Breast epithelium (tissue), 3 donors: ENCODE results near the gene STMND1.

Experiments used
- POLR2A ChIP-seq: fragments of 450-650 bp; IDR thresholded peaks from one replicate; pipeline ENCODE4 v1.6.1; 2016; ENCODE audit warnings: antibody characterized with exemption, mild to moderate bottlenecking, moderate library complexity
- POLR2AphosphoS5 ChIP-seq, 3 donors: sonication (generic); formaldehyde crosslinking; IDR thresholded peaks; one replicate each; pipeline ENCODE4 v1.6.1; 2017; ENCODE audit warnings: antibody characterized with exemption in 3 of 3

GRCh38 chr6:17066610-17067009 is 35.2 kb upstream of the STMND1 start:
- no peak for TF ChIP-seq POLR2A
- TF ChIP-seq POLR2AphosphoS5 (IDR thresholded peaks at IDR 0.05) = no peak
